Spleen (tissue), 11 donors: ENCODE results near the gene SET. TPM values are rescaled to one million over a fixed set of nuclear protein-coding genes. Genes with fewer than 3 reads are reported as not detected.

Source experiments
- DNase-seq: peaks from one replicate; pipeline ENCODE4 v3.0.0-alpha.2; 2020
- H3K27ac ChIP-seq, 8 donors: fragments of 200-600 bp; sonication (generic) in 7 of 8; 1 replicate in 4 of 8; 2 replicates in 4 of 8; pipeline versions ENCODE4 v1.5.0 to v1.8.0; 2016 to 2021; ENCODE audit warnings: inconsistent platforms in 4 of 8, mild to moderate bottlenecking in 4 of 8, moderate library complexity in 1 of 8
- H3K27me3 ChIP-seq, 7 donors: fragments of 200-600 bp; sonication (generic) in 6 of 7; replicated peaks in 1 of 7; 1 replicate in 4 of 7; 2 replicates in 3 of 7; pipeline versions ENCODE4 v1.5.0 to v1.8.0; 2016 to 2021; ENCODE audit warnings: inconsistent platforms in 3 of 7, mild to moderate bottlenecking in 1 of 7
- H3K36me3 ChIP-seq, 6 donors: fragments of 200-600 bp; sonication (generic) in 5 of 6; 1 replicate in 4 of 6; 2 replicates in 2 of 6; pipeline versions ENCODE4 v1.5.0 to v1.8.0; 2016 to 2021; ENCODE audit warnings: inconsistent platforms in 2 of 6
- H3K4me1 ChIP-seq, 6 donors: fragments of 200-600 bp; sonication (generic) in 5 of 6; 1 replicate in 3 of 6; 2 replicates in 3 of 6; pipeline versions ENCODE4 v1.5.0 to v1.8.0; 2016 to 2021; ENCODE audit warnings: inconsistent platforms in 3 of 6
- H3K4me3 ChIP-seq, 8 donors: fragments of 200-600 bp; sonication (generic) in 7 of 8; 1 replicate in 4 of 8; 2 replicates in 4 of 8; pipeline versions ENCODE4 v1.5.0 to v1.8.0; 2016 to 2021; ENCODE audit warnings: inconsistent platforms in 4 of 8, mild to moderate bottlenecking in 4 of 8, moderate library complexity in 2 of 8
- H3K9me3 ChIP-seq, 8 donors: fragments of 200-600 bp; sonication (generic) in 7 of 8; 1 replicate in 4 of 8; 2 replicates in 4 of 8; pipeline versions ENCODE4 v1.5.0 to v1.8.0; 2016 to 2021; ENCODE audit warnings: inconsistent platforms in 4 of 8
- POLR2A ChIP-seq, 3 donors: fragments of 450-650 bp; IDR thresholded peaks; one replicate each; pipeline ENCODE4 v1.5.1; 2017; ENCODE audit warnings: antibody characterized with exemption in 3 of 3, mild to moderate bottlenecking in 1 of 3
- POLR2AphosphoS5 ChIP-seq, 3 donors: sonication (generic); formaldehyde crosslinking; IDR thresholded peaks; one replicate each; pipeline ENCODE4 v1.5.1; 2017; ENCODE audit warnings: antibody characterized with exemption in 3 of 3
- WGBS, 5 donors: extraction: QIAGEN DNeasy Blood & Tissue Kit in 3 of 5; methylation state at CpG; one replicate each; pipeline versions ENCODE4 v1.1.5 to v1.1.7; 2013 to 2018; 5-methylcytosine and 5-hydroxymethylcytosine counted together
- intact Hi-C: fragments of 100-400 bp; cut with DNase I; formaldehyde crosslinking; loops from one replicate; pipeline ENCODE4 v1.15.0; 2023; ENCODE audit warnings: low total_unique reads
- polyA plus RNA-seq, 3 donors: library from polyadenylated mRNA; stranded (reverse); fragments of 200-250 nt; gene quantifications; one replicate each; pipeline ENCODE4 v1.2.1, GENCODE V29; 2013
- total RNA-seq, 7 donors: library from RNA; depleted of rRNA in 3 of 7; stranded (reverse); fragments of >200 nt in 3 of 7; fragmentation: NEBNext Ultra II Directional in 4 of 7; extraction: Animal tissue kit (Norgen Biotek cat#: 25700) in 4 of 7; gene quantifications; one replicate each; pipeline versions ENCODE4 v1.1.0 to v1.2.1, GENCODE V29; 2016 to 2021
- TF ChIP-seq, protein P1 (sequence below), 11 experiments: fragments of 200-600 bp in 7 of 11; fragments of 450-650 bp in 4 of 11; sonication (generic) in 4 of 11; IDR thresholded peaks in 8 of 11; conservative IDR thresholded peaks in 3 of 11; 1 replicate in 7 of 11; 2 replicates in 4 of 11; pipeline versions ENCODE4 v1.4.0 to v1.8.0; 2016 to 2021; ENCODE audit warnings: antibody characterized with exemption in 11 of 11, inconsistent platforms in 4 of 11, mild to moderate bottlenecking in 1 of 11
- donor health status: healthy with polysubstance abuse.
- donor health status: DM: no; HTN: no; CAD: no; lungs with moderate emphysema.
- donor health status: DM: no; HTN: no; CAD: no.
- donor health status: Bipolar disorder and iron deficiency.
- donor health status: healthy.
- donor health status: DM: no; HTN: no; CAD: no.
- donor health status: DM: yes; HTN: yes; CAD: no.

SET gene
- total and polyA plus RNA-seq, 10 donors, result 127 to 251 (median 205) TPM

DNA sequence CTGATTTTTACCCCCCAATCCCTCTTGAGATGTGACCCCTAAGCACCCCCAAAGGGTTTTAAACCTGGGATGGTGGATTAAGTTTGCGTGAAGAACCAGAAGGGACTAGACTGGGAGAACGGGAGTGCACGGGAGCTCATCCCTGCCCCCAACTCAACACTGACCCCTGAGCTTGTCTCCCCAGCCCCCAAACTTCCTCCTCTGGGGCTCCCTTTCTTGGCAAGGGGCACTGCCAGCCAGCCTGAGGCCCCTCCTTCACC lies 5.0 kb upstream of the SET start:
- H3K27ac ChIP-seq, result peak overlapping the region; percentile 73 to 99 (median 92)
- intact Hi-C loops, result no loop called here
- peaks cover 28 to 81% (median 57%) of the 10 kb centered on the region in 6 donors for H3K4me1 ChIP-seq
- no peak for DNase-seq
- no peak for TF ChIP-seq POLR2AphosphoS5 (IDR thresholded peaks at IDR 0.05)
- TF ChIP-seq, protein P1, sequence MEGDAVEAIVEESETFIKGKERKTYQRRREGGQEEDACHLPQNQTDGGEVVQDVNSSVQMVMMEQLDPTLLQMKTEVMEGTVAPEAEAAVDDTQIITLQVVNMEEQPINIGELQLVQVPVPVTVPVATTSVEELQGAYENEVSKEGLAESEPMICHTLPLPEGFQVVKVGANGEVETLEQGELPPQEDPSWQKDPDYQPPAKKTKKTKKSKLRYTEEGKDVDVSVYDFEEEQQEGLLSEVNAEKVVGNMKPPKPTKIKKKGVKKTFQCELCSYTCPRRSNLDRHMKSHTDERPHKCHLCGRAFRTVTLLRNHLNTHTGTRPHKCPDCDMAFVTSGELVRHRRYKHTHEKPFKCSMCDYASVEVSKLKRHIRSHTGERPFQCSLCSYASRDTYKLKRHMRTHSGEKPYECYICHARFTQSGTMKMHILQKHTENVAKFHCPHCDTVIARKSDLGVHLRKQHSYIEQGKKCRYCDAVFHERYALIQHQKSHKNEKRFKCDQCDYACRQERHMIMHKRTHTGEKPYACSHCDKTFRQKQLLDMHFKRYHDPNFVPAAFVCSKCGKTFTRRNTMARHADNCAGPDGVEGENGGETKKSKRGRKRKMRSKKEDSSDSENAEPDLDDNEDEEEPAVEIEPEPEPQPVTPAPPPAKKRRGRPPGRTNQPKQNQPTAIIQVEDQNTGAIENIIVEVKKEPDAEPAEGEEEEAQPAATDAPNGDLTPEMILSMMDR (IDR thresholded peaks at IDR 0.05 in 8 of 11, conservative IDR thresholded peaks at IDR 0.05 in 3 of 11), result no peak
- no peak for TF ChIP-seq POLR2A (IDR thresholded peaks at IDR 0.05)
- H3K4me3 ChIP-seq, result peak overlapping the region; percentile 56 to 97 (median 76)
- no peaks in the 10 kb centered on the region for H3K27me3 ChIP-seq
- 0 to 3% (median 2%) methylated on average over 3 of the region's 3 CpGs for WGBS, 5 donors
- H3K36me3 ChIP-seq, result peaks cover 0 to 6% (median 0%) of the 10 kb centered on the region in 6 donors
- H3K9me3 ChIP-seq, result no peaks in the 10 kb centered on the region

DNA sequence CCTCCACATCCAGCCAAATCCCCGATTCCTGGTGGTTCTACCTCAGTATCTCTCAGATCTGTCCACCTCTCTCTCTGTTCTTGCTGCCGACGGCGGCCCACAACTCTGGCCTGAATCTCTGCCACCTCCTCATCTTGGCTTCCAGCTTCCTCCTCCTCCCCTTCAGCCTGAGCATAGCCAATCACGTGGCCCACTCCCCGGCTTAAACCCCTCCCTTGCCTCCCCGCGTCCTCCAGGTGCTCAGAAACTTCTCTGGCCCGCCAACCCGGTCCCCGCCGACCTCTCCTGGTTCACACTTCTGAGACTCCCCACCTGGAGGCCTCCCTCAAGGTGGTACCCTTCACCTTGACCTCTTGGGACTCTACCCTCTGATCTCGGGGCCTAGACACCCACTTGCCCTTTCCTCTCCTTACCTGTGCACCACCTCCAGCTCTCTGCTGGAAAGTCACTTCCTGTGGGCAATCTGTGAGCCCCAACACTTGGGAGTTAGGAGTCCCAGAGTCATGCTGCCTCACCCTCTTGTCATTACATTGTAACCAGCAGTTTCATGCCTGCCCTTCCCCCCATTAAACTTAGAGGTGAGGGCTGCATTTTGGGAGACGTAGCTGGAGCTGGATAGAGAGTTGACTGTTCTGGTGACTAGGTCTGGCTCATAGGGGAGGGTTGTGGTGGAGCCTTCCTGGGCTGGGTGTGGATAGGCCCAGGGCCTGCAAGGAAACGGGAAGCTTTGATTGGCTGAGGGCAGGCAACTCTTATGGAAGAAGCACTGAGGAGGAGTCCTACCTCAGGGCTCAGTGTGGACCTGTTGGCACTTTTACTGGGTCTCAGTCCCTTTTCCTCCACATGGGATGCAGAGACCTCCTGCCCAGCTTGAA lies 4.5 kb upstream of the SET start:
- DNase-seq, result peak; percentile 96
- intact Hi-C loops, result no loop called here
- WGBS, 5 donors, result 4 to 8% (median 4%) methylated on average over 15 of the region's 15 CpGs
- Histone ChIP-seq H3K27me3 (no peaks in the 10 kb centered on the region), H3K9me3 (no peaks in the 10 kb centered on the region), H3K27ac (peak overlapping the region; percentile 73 to 99 (median 92)), H3K4me1 (peaks cover 28 to 81% (median 57%) of the 10 kb centered on the region in 6 donors), H3K36me3 (peaks cover 0 to 6% (median 0%) of the 10 kb centered on the region in 6 donors), H3K4me3 (peak overlapping the region; percentile 56 to 97 (median 76))
- TF ChIP-seq POLR2A (IDR thresholded peaks at IDR 0.05), result peak in 1 of 3 donors; percentile 71
- peak; percentile 72 to 86 (median 85) for TF ChIP-seq POLR2AphosphoS5 (IDR thresholded peaks at IDR 0.05)
- TF ChIP-seq, protein P1 (IDR thresholded peaks at IDR 0.05 in 8 of 11, conservative IDR thresholded peaks at IDR 0.05 in 3 of 11), result no peak

DNA sequence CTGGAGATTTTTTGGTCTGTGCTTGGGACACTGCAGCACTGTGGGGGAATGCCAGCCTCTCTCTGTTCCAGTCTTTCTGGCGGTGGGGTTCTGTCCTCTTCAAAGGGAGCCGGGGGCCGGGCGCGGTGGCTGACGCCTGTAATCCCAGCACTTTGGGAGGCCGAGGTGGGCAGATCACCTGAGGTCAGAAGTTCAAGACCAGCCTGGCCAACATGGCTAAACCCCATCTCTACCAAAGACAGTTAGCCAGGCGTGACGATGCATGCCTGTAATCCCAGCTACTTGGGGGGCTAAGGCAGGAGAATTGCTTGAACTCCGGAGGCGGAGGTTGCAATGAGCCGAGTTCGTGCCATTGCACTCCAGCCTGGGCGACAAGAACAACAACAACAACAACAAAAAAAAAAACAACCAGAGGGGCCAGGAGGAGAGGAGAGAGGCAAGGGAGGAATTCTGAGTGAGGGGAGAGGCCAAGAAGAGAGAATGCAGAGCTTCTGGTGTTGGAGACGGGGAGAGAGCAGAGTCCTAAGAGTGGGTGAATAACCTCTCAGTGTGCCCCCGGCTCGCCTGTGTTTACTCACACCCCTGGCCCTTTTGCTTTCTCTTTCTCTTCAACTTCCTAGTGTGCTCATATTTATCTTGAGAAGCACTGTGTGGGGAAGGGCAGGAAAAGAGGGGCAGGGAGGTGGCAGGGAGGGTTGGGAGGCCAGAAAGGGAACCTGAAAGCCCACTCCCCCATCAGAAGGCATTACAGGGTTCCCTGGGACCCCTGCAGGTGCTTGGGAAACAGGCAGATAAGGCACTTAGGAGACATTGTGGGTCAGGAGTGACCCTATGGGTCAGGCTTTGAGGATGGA lies 3.2 kb upstream of the SET start:
- no peaks in the 10 kb centered on the region for H3K9me3 ChIP-seq
- TF ChIP-seq POLR2AphosphoS5 (IDR thresholded peaks at IDR 0.05), result peak in 2 of 3 donors; percentile 53 to 68
- TF ChIP-seq, protein P1 (IDR thresholded peaks at IDR 0.05 in 8 of 11, conservative IDR thresholded peaks at IDR 0.05 in 3 of 11), result no peak
- no peaks in the 10 kb centered on the region for H3K27me3 ChIP-seq
- peak; percentile 87 for DNase-seq
- H3K4me1 ChIP-seq, result peaks cover 33 to 84% (median 64%) of the 10 kb centered on the region in 6 donors
- H3K4me3 ChIP-seq, result peak overlapping the region; percentile 18 to 97 (median 76)
- intact Hi-C loops, result no loop called here
- H3K36me3 ChIP-seq, result peaks cover 0 to 6% (median 0%) of the 10 kb centered on the region in 6 donors
- 28 to 49% (median 41%) methylated on average over 11 to 17 of the region's 17 CpGs for WGBS, 5 donors
- peak overlapping the region; percentile 73 to 99 (median 92) for H3K27ac ChIP-seq
